ENCODE measurements around the gene MACO1.
"Not testable (repeated sequence)": the region's sequence is repeated elsewhere in the genome, so short reads cannot be mapped to it uniquely, and the experiment has no call there.

Gene MACO1

GRCh38 chr1:25423206-25423605 is 7.5 kb upstream of the MACO1 start:
- not testable (repeated sequence) for DNase-seq (ENCODE audit: low read depth)

- no peak for DNase-seq (ENCODE audit: low read depth)
Measured at GRCh38 chr1:25425098-25426085, 5.3 kb upstream of the MACO1 start.

- DNase-seq (ENCODE audit: low read depth) = no peak
Measured at GRCh38 chr1:25427696-25428095, 3.0 kb upstream of the MACO1 start.

GRCh38 chr1:25428475-25429166 is 2.1 kb upstream of the MACO1 start:
- DNase-seq (ENCODE audit: low read depth) = no peak

GRCh38 chr1:25430967-25431881 is 527 bp downstream of the MACO1 start:
- DNase-seq (ENCODE audit: low read depth) = no peak

- DNase-seq (ENCODE audit: low read depth) = no peak
Measured at GRCh38 chr1:25431955-25432719, 1.4 kb downstream of the MACO1 start.

GRCh38 chr1:25432749-25433388 is 2.2 kb downstream of the MACO1 start:
- no peak for DNase-seq (ENCODE audit: low read depth)

- DNase-seq (ENCODE audit: low read depth) = no peak
Measured at GRCh38 chr1:25433389-25434186, 2.9 kb downstream of the MACO1 start.

- no peak for DNase-seq (ENCODE audit: low read depth)
Measured at GRCh38 chr1:25435397-25436108, 4.9 kb downstream of the MACO1 start.

GRCh38 chr1:25437672-25438071 is 7.0 kb downstream of the MACO1 start:
- DNase-seq (ENCODE audit: low read depth) = no peak

GRCh38 chr1:25439287-25439686 is 8.6 kb downstream of the MACO1 start:
- DNase-seq (ENCODE audit: low read depth) = no peak

- no peak for DNase-seq (ENCODE audit: low read depth)
Measured at GRCh38 chr1:25442178-25442577, 11.5 kb downstream of the MACO1 start.

GRCh38 chr1:25443030-25443699 is 12.5 kb downstream of the MACO1 start:
- DNase-seq (ENCODE audit: low read depth) = no peak

GRCh38 chr1:25444604-25445003 is 13.9 kb downstream of the MACO1 start:
- not testable (repeated sequence) for DNase-seq (ENCODE audit: low read depth)

GRCh38 chr1:25445993-25446538 is 15.4 kb downstream of the MACO1 start:
- DNase-seq (ENCODE audit: low read depth) = no peak

- no peak for DNase-seq (ENCODE audit: low read depth)
Measured at GRCh38 chr1:25447547-25447946, 16.9 kb downstream of the MACO1 start.

GRCh38 chr1:25450891-25451290 is 20.2 kb downstream of the MACO1 start:
- no peak for DNase-seq (ENCODE audit: low read depth)

- DNase-seq (ENCODE audit: low read depth) = no peak
Measured at GRCh38 chr1:25451908-25452307, 21.2 kb downstream of the MACO1 start.
